ENCODE data around the gene ACAA2.
"Not testable (repeated sequence)": the region's sequence is repeated elsewhere in the genome, so short reads cannot be mapped to it uniquely, and the experiment has no call there.

The ACAA2 gene

DNA sequence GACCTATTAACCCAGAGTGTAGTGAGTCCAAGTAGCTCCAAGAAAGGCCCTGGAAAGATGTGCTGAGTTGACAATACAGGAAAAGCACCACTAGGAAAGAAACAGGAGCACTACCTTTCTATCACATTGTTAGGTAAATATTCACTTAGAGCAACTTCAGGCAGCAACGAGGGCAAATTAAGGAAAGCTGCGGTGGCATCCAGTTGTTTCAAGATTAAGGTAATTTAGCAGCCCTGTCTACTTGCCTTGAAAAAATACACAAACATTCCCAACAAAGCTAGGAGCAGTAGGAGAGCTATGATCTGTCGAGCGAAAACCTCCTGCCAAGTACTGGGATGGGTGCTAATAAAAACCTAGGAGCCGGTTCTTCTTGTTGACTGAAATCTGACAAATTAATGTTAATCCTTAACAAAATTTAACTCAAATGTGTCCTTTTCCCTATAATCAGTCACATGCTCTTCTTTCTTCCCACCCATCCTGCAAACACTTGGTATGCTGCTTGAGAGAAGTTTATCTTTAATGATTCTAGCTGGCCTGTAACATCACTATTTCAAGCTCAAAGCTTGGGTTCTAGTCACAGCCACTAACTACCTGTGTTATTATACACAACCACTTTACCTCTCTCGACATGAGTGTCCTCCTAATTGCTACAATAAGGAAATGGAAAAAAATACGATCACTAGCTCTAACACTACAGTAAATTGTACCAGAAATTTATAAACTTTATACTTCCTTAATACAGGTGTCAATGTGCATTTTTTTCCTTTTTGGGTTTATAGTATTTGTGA lies 2.0 kb downstream of the ACAA2 start:
- peak; percentile 15 for DNase-seq

DNA sequence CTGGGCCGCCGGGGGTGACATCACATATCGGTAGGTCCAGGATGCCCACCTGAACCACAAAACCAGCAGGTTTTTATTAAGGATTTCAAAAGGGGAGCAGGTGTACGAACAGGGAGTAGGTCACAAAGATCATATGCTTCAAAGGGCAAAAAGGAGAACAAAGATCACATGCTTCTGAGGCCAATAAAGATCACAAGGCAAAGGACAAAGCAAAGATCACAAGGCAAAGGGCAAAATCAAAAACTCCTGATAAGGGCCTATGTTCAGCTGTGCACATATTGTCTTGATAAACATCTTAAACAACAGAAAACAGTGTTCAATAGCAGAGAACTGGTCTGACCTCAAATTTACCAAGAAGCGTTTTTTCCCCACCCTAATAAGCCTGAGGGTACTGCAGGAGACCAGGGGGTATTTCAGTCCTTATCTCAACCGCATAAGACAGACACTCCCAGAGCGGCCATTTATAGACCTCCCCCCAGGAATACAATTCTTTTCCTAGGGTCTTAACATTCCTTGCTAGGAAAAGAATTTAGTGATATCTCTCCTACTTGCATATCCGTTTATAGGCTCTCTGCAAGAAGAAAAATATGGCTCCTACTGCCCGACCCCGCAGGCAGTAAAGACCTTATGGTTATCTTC lies 4.7 kb downstream of the ACAA2 start:
- not testable (repeated sequence) for DNase-seq

DNA sequence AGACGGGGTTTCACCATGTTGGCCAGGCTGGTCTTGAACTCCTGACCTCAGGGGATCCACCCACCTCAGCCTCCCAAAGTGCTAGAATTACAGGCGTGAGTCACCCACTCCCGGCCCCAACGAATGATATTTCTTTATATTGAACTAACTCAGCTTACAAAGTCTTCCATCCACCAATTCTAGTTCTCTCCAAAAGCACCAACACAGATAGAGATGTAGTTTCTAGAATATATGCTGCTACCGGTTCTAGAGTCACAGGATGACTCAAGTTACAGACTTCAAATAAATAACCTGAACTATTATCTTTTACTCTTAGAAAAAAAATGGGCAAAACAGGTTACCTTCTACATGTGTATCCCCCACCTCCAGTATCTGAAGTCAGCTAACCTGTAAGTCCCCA lies 9.2 kb downstream of the ACAA2 start:
- DNase-seq = no peak

DNA sequence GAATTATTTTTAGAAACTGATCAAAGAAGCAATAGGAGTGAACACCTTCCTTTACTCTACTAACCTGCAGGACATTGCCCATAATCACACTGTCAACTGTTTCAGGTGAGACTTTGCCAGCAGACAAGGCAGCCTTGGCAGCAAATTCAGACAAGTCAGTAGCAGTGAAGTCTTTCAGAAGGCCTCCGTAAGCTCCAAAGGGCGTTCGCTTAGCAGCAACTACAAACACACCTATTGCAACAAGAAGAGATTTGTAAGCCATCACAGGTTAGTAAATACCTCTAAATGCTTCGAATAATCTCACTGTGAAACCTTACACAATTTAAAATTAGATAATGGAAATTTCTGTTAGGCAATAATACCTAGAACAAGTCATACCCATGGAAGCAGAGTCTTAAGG lies 10.7 kb downstream of the ACAA2 start:
- DNase-seq = no peak

DNA sequence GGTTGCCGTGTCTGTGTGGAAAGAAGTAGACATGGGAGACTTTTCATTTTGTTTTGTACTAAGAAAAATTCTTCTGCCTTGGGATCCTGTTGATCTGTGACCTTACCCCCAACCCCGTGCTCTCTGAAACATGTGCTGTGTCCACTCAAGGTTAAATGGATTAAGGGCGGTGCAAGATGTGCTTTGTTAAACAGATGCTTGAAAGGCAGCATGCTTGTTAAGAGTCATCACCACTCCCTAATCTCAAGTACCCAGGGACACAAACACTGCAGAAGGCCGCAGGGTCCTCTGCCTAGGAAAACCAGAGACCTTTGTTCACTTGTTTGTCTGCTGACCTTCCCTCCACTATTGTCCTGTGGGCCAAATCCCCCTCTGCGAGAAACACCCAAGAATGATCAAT lies 12.8 kb downstream of the ACAA2 start:
- DNase-seq = not testable (repeated sequence)

DNA sequence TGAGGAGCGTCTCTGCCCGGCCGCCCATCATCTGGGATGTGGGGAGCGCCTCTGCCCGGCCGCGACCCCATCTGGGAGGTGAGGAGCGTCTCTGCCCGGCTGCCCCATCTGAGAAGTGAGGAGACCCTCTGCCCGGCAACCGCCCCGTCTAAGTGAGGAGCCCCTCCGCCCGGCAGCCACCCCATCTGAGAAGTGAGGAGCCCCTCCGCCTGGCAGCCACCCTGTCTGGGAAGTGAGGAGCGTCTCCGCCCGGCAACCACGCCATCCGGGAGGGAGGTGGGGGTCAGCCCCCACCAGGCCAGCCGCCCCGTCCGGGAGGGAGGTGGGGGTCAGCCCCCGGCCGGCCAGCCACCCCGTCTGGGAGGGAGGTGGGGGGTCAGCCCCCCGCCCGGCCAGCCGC lies 13.5 kb downstream of the ACAA2 start:
- not testable (repeated sequence) for DNase-seq

DNA sequence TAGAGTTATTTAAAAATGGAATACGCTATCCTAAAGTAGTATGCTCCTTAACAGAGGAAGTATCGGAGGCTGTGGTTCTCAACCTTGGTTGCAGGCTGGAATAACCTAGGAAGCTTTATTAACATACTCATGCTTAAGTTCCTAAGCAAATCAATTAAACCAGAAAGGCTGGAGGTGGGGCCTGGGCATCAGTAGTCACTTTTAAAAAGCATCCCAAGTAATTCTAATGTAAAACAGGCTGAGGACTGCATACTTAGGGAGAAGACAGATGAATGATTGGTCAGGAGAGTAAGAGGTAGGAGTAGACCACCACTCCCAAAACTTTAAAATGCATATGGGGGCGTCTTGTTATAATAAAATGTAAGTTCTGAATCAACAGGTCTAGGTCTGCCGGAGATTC lies 15.3 kb downstream of the ACAA2 start:
- no peak for DNase-seq

DNA sequence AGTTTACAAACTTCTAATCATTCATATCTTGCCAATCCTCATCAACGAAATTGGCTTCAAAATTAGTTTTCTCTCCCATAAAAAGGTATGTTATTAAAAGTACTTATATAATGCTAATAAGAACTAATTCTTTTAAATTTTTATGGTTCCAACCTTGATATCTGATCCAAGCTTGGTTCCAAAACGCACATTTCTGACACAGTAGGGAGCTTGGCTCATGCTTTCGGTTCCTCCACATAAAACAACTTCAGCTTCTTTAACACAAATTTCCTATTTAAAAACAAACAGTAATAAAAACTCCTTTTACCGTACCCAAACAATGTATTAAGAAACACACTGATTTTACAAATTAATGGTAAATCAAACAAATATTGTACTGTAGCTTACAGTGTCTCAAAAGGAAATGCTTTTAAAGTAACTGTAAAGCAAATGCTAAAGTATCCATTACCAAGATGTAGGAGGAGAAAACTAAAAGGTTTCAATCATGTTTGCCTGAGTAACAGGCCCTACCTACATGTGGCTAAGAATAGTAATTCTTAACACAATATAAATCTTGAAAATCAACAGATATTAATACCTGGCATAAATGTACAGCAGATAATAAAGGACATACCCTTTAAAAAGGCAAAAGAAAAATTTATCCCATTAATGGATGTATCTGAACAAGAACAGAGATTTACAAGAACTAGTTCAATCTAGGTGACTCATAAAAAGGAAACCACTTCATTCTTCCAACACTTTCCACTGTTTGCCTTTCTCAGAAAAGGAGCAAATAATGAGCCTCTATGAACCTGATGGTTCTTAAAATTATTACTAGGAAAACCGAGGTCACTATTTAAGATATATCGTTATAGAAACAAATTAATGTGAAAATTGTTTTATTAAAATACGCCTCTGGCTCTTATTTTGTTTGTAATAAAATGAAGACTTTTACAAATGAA lies 17.5 kb downstream of the ACAA2 start:
- no peak for DNase-seq

DNA sequence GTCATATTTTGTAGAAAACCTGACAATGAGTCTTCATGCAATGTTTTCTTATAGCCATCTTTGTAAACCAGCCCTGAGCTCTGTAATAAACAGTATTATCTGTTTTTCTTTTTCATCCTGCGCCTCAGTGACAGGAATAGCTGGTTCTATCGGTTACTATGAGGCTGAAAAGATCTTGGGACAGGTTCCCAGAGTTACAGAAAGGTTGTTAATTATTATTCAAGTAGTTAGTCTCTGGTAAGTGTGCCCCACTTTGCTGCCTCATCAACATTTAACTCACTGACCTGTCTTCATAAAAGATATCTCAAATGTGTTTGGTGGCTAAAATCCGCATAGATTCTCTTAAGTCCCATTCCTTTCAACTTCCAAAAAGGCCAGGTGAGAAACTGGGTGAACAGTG lies 18.6 kb downstream of the ACAA2 start:
- no peak for DNase-seq

DNA sequence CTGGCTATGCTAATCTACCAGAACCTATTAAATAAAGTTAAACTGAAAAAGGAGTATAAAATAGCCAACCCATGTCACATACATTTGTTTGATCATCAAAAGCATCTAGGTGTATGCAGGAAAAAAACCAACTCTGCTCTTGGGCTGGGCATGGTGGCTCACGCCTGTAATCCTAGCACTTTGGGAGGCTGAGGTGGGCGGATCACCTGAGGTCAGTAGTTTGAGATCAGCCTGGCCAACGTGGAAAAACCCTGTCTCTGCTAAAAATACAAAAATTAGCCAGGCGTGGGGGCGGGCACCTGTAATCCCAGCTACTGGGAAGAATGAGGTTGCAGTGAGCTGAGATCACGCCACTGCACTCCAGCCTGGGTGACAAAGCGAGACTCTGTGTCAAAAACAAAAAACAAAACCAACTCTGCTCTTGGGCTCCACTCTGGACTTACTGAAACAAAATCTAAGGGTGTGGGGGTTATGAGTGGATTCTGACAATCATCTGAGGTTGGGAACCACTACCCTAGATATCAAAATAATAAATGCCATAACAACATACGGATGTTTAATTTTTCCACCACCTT lies 23.7 kb downstream of the ACAA2 start:
- DNase-seq = not testable (repeated sequence)

DNA sequence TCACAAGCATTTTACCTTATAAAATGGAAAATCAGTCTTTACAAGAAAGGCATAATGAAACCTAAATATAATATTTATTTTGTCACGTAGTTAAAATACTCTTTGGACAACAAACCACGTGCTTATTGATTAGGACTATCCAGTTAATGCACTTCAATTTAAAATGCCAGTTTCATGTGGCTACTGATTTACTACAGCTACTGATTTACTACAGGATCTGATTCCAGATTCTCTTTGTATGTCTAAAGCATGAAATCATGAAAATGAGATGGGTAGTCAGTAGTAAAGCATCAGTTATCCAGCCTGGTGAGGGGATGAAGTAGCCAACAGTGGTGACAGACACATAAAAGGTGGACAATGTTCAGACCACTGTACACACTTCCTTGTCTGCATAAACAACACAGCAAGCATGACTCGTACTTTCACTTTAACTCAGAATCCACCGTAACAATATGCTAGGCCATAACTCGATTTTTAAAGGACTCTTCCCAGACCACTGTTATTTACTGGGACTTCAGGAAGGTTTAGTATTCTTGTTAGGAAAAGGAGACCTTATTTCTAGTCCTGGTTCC lies 24.9 kb downstream of the ACAA2 start:
- no peak for DNase-seq

DNA sequence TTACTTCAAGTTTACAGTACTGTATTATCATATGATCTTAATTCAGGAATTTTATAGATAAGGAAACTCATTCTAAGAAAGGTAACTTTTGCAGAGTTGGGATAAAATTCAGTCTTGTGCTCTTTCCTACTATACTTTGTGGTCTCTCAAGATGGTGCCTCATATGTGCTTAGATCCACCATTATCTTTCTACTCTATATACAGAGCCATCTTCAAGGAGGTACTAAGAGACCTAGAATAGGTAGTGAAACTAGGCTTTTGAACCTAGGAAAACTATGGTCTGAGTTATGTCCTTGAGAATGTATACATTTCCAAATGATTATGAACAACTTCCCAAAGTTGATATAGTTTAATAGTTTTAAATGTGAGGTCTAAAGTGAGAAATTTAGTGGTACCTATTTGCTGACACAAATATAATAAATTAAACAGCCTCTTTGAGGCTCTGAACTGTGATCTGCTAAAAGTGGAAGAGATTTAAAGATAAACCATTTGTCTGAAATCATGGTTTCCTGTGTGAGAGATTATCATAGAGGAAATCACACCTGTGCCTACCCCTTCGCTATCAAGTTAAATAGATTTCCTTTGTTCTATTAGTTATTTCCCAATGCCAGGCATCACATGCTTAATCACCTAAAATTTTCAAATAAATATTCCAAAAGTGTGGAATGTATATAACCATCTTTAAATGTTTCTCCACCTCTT lies 27.2 kb downstream of the ACAA2 start:
- no peak for DNase-seq

DNA sequence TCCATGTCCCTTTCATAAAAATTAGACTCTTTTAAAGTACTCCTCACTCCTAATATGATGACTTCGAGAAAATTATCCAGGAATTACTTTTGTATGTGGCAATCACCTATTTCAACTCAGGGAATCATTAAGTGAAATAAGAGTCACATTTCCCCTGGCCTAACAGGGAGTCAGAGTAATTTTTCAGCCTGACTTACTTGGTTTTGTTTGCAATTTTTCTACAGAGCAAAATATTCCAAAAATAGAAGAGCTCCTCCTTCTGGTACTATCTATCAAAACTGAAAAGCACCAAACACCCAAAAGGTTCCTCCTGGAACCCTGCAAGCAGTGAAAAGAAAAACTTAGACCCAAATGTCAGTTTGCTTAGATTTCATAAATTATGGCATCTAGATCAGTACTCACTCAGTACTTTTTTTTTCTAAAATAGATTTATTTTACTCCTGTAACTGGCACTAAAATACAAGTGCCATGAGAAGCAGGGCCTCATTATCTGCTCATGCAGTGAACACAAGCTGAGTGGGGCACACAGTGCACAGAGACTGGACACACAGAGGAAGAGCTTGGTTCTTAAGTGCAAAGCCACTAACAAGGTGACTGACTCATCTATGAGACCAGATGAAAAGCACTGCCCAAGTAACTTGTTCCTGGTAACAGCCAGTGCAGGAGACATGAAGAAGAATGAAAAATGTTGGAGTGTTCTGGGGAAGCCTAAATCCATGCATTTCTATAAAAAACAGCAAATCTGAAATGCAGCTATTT lies 28.7 kb downstream of the ACAA2 start:
- DNase-seq = no peak

DNA sequence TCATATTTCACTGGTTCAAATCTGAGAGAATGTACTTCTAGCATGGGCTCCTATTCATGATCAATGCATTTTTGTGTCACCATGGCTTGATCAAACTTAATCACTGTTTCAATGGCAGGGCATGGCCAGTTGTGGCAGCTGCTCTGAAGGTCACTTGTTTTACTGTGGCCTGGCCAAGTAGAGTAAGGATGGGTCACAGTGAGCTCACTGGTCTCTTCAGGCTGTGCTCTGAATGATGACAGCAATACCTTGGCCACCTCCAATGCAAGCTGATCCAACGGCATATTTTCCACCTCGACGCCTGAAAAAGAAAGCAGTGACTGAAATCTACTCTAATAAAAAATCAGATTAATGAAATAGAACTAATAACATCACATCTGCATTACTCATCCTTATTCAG lies 29.7 kb downstream of the ACAA2 start:
- not testable (repeated sequence) for DNase-seq

DNA sequence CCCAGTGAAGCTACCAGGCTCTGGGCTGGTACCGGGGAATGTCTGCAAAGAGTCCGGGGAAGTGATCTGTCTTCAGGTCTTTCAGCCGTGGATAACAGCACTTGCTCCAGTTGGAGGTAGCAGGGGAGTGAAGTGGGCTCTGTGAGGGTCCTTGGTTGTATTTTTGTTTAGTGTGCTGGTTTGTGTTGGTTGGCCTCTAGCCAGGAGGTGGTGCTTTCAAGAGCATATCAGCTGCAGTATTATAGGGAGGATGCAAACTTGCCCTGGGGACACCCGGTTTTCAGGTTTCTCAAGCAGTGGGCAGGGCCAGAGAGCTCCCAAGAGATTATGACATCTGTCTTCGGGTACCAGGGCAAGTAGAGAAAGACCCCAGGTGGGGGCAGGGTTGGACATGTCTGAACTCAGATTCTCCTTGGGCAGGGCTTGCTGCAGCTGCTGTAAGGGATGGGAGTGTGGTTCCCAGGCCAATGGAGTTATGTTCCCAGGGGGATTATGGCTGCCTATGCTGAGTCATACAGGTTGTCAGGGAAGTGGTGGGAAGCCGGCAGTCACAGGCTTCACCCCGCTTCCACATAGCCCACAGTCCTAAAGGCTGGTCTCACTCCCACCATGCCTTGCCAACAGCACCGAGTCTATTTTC lies 34.4 kb downstream of the ACAA2 start:
- DNase-seq = no peak

DNA sequence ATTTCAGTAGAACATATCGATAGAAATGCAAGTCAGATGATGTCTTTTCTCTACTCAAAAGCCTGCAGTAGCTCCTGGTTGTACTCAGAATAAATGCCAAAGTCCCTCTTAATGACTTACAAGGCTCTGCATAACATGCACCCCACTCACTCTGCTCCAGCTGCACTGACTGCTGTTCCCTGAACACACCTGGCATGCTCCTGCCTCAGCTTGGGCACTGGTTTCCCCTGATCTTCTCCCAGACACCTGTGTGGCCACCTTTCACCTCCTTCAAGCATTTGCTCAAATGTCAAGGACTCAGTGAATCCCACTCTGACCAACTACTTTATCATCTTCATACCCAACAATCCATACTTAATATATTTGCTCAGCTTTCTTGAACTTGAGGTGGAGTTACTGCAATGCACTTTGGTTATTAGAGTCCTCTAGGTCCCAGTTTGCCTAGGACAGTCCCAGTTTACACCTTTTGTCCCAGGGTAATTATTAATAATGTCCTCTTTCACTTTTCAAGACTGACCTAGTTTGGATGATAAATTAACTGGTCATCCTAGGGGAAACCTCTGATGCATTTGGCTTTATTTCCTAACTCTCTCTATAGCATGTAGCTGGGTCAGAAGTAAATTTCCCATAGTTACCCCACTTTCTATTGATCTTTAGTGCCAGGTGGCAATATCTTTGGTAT lies 44.1 kb downstream of the ACAA2 start:
- DNase-seq = no peak

DNA sequence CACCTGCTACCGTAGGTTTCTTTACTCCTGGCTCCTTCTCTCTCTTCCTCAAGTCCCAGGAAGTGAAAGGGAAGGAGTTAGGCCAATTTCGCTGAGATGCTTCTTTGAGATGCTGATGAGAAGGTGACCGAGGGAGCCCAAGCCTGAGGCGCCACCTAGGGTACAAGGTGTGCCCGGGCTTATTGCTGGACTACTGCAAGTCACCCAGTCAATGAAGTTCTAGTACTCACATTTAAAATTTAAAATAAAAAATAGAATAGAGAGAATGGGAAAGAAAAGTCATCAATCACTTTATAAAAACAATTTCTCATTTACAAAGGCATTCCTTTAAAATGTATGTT lies 45.3 kb downstream of the ACAA2 start:
- peak; percentile 4 for DNase-seq

DNA sequence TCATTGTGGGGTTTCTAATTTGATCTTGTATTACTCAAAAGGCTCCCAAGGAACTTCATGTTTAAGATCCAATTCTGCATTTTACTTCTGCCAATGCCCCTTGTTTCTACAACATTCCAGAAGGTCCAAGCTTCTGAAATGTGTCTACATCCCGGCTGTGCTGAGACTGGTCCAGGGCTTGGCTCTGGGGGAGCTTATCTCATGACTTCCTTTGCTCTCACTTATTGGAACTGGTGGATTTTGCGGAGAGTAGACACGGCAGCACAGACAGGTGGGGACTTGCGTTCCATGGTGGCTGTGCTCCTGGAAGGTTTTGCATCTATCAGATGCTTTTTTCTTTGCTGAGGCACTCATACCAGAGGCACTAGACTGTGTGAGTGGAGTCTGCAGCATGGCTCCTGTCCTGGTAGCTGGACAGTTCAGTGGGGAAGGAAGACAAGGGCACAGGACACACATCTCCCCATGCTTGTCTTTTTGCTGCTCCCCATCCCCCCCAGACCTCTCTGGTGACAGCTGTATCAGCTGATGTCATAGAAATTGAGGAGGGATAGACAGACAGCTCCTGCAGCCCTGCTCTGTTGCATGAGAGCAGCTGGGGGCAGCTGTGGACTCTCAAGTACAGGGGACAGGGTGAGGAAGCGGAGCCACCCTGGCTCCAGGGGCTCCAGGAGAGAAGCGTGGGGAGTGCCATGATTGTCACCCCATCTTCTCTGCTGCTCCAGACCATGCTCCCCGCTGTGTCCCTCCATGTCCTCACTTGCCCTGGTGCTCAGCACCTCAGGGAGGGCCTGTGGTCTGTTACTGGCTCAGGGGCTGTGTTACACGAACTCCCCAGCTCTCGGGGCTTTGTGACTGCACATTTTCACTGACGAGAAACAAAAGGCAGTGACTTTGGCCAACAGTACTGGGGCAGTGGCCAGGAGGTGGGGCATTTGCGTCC lies 46.0 kb downstream of the ACAA2 start:
- DNase-seq = no peak

DNA sequence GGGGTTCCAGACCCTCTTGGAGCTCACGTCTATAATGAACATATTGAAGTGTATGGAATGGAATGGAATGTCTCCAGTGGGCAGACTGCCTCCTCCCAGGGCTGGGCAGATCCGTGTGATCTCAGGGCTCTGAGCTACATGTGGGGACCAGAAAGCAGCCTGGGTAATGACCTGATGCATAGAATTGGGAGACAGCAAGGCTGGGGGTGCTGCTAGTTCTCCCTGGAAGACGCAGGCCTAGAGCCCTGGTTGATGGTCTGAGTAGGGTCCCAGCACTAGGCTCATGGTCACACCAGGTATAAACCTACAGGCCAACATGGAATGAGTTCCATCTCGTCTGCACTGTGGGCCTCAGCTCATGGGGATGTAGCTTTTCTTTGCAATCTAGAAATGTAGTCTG lies 46.7 kb downstream of the ACAA2 start:
- no peak for DNase-seq
